Activated naive CD8-positive, alpha-beta T cell treated with anti-CD3 and anti-CD28 coated beads, Interleukin-2, amount 10 ng/mL, durations not matched to agents 7 days and 5 days (primary cell): Measurements from ENCODE around the gene HDAC7. TPM values are rescaled to one million over a fixed set of nuclear protein-coding genes. Genes with fewer than 3 reads are reported as not detected.

Experiments used
- ATAC-seq: fragments of 150-1000 bp; cut with Tn5 transposase; one replicate; pipeline ENCODE4 v1.10.0; 2021; ENCODE audit warnings: low read depth, moderate library complexity
- POLR2A ChIA-PET: fragments of 350-600 bp; sonication (Branson Sonifier 250); formaldehyde crosslinking; loops from one replicate; lab custom pipeline; 2021; ENCODE audit warnings: antibody characterized with exemption; lab: Charles Lee
- DNase-seq: peaks from one replicate; pipeline ENCODE4 v3.0.0; 2021
- H3K27ac Mint-ChIP-seq: one replicate; pipeline ENCODE4 v1.8.0; 2022; ENCODE audit warnings: mild to moderate bottlenecking, mixed read lengths
- H3K27me3 Mint-ChIP-seq: one replicate; pipeline ENCODE4 v1.8.0; 2022; ENCODE audit warnings: mild to moderate bottlenecking, moderate library complexity, mixed read lengths
- H3K36me3 Mint-ChIP-seq: one replicate; pipeline ENCODE4 v1.8.0; 2021; ENCODE audit warnings: mild to moderate bottlenecking, mixed read lengths
- H3K4me1 Mint-ChIP-seq: one replicate; pipeline ENCODE4 v1.8.0; 2021; ENCODE audit warnings: mixed read lengths
- H3K4me3 Mint-ChIP-seq: one replicate; pipeline ENCODE4 v1.8.0; 2022; ENCODE audit warnings: mild to moderate bottlenecking, moderate library complexity, mixed read lengths
- H3K9me3 Mint-ChIP-seq: one replicate; pipeline ENCODE4 v1.8.0; 2021; ENCODE audit warnings: mixed read lengths
- total RNA-seq, 2 experiments: library from RNA; stranded (reverse); gene quantifications; one replicate each; pipeline ENCODE4 v1.2.3, GENCODE V29; 2021

Gene HDAC7
- total RNA-seq, 2 experiments from 2014 or later: 200 to 215 TPM

GRCh38 chr12:47790676-47791350 is 28.9 kb downstream of the HDAC7 start:
- no peak for ATAC-seq
- H3K27ac Mint-ChIP-seq: no peak overlapping the region
- no peaks in the 10 kb centered on the region for H3K9me3 Mint-ChIP-seq
- no peak for DNase-seq
- H3K27me3 Mint-ChIP-seq: no peaks in the 10 kb centered on the region
- H3K4me1 Mint-ChIP-seq: peaks cover 3% of the 10 kb centered on the region
- peaks cover 25% of the 10 kb centered on the region for H3K36me3 Mint-ChIP-seq
- H3K4me3 Mint-ChIP-seq: no peak overlapping the region
- POLR2A ChIA-PET: interaction anchor here (0.5 to 1.7 kb wide), 5 partner anchors 15 to 48 kb away, joined by 3 to 5 read pairs (median 4); no protein-coding TSS in a partner anchor

GRCh38 chr12:47789712-47790489 is 29.8 kb downstream of the HDAC7 start:
- H3K9me3 Mint-ChIP-seq: no peaks in the 10 kb centered on the region
- peaks cover 26% of the 10 kb centered on the region for H3K36me3 Mint-ChIP-seq
- DNase-seq: no peak
- POLR2A ChIA-PET: interaction anchor here (1.0 to 1.7 kb wide), 2 partner anchors 20 to 28 kb away, joined by 4 to 5 read pairs; no protein-coding TSS in a partner anchor
- H3K27me3 Mint-ChIP-seq: no peaks in the 10 kb centered on the region
- no peak overlapping the region for H3K4me3 Mint-ChIP-seq
- ATAC-seq: no peak
- no peak overlapping the region for H3K27ac Mint-ChIP-seq
- H3K4me1 Mint-ChIP-seq: peaks cover 3% of the 10 kb centered on the region

- Mint-ChIP-seq H3K36me3 (peaks cover 31% of the 10 kb centered on the region), H3K27ac (no peak overlapping the region), H3K4me1 (peaks cover 3% of the 10 kb centered on the region)
Measured at GRCh38 chr12:47789141-47789540, 30.6 kb downstream of the HDAC7 start.

DNA sequence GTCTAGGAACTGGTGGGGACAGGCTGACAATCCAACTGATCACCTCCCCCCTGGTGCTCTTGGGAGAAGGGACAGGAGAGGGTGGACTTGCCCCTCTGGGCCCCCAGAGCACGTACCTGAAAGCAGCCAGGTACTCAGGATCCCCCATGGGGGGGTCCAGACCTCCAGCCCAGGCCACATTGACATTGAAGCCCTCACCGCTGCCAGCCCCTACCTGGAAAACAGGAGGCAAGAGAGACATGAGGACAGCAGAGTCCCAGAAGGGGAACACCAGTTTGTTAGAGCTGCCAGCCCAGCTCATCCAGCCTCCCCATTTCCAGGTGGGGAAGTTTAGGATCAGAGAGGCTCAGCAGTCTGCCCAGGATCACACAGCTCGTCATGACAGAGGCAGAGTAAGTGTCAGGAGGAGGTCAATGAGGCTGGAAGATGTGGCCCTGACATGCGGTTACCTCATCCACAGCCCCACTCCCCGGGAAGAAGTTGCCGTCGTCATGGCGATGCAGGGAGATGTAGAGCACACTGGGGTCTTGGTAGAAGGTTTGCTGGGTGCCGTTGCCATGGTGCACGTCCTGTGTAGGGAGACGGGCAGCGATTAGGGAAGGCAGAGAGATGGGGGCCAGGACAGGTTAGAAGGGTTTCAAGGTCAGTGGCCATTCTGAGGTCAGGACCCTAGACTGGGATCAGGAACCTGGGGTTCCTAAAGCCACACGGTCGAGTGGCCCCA is 31.9 kb downstream of the HDAC7 start:
- Mint-ChIP-seq H3K4me3 (no peak overlapping the region), H3K4me1 (peaks cover 2% of the 10 kb centered on the region), H3K9me3 (no peaks in the 10 kb centered on the region), H3K36me3 (peaks cover 27% of the 10 kb centered on the region), H3K27me3 (no peaks in the 10 kb centered on the region), H3K27ac (no peak overlapping the region)
- ATAC-seq: no peak
- DNase-seq: no peak
- POLR2A ChIA-PET: interaction anchor here (1.1 kb wide), 1 partner anchor 17 kb away, joined by 4 read pairs; no protein-coding TSS in a partner anchor

More at GRCh38 chr12:47789141-47789540, 30.6 kb downstream of the HDAC7 start:
- Mint-ChIP-seq H3K27me3 (no peaks in the 10 kb centered on the region), H3K4me3 (no peak overlapping the region), H3K9me3 (no peaks in the 10 kb centered on the region)
- DNase-seq (no peak), ATAC-seq (no peak)
- POLR2A ChIA-PET: interaction anchor here (1.1 kb wide), 1 partner anchor 15 kb away, joined by 4 read pairs; no protein-coding TSS in a partner anchor

DNA sequence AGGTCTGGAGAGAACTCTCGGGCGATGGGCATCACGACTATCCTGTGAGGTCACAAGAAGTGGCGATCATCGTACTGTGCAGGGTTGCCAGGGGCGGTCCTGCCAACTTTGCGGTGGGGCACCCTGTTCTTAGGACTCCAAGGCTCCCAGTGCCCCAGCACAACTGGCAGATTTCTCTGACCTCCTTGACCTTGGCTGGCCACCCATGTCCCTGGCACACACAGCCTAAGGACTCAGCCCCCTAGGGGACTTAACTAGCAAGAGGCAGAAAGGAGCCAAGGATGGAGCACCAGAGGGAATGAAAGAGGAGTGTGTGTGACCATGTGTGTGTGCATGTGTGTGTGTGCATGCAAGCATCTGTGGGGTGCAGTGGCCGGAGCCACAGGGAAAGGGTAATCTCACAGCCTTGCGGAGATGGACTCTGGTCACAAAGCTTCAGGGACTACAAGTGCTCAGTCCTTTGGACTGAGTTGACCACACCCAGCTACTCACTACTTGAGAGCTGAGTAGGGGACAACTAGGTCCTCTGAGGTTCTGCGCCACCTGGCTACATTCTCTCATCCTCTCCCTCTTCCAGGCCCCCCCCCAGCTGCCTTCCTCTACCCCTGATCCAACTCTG is 32.9 kb downstream of the HDAC7 start:
- H3K27ac Mint-ChIP-seq: peak overlapping the region; percentile 54
- H3K27me3 Mint-ChIP-seq: no peaks in the 10 kb centered on the region
- ATAC-seq: no peak
- H3K4me1 Mint-ChIP-seq: peaks cover 2% of the 10 kb centered on the region
- peaks cover 24% of the 10 kb centered on the region for H3K36me3 Mint-ChIP-seq
- POLR2A ChIA-PET: interaction anchor here (1.0 to 1.4 kb wide), 3 partner anchors 21 to 44 kb away, joined by 3 to 6 read pairs (median 4); no protein-coding TSS in a partner anchor
- DNase-seq: no peak
- no peaks in the 10 kb centered on the region for H3K9me3 Mint-ChIP-seq
- H3K4me3 Mint-ChIP-seq: no peak overlapping the region

DNA sequence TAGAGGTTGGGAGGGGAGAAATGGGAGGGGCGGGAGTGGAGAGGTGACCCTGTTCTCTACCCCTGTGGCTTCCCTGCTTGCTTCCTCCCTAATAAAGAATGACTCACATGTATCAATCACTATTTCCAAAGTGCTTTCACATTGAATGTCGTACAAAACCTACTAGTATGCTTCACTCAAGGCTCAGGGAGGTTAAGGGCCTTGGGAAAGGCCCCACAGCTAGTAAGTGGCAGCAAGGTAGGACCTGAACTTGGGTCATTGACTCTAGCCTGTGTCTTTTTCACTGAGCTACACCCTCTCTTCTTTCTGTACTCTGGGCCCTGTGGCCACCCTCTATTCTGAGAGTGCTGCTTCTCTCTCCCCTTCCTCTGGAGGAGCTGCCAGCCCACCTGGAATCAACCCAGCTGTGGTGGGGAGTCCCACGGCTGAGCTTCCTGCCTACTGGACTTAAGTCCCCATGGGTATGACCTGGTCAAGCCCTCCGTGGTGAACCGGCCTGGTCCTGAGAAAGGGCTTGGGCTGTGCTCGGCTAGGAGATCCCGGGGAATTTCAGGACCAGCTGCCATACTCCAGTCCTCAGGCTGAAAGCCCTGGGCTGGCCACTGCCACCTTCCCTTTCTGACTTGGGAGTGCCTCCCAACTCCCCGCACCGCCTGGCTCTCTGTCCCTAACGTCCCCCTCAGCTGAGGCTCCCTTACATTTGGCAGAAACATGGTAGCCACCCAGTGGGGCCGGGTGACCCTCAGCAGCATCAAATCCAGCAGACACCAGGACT is 33.6 kb downstream of the HDAC7 start:
- H3K9me3 Mint-ChIP-seq: no peaks in the 10 kb centered on the region
- peaks cover 2% of the 10 kb centered on the region for H3K4me1 Mint-ChIP-seq
- no peaks in the 10 kb centered on the region for H3K27me3 Mint-ChIP-seq
- H3K4me3 Mint-ChIP-seq: no peak overlapping the region
- peaks cover 21% of the 10 kb centered on the region for H3K36me3 Mint-ChIP-seq
- DNase-seq (no peak), ATAC-seq (no peak)
- no peak overlapping the region for H3K27ac Mint-ChIP-seq
- POLR2A ChIA-PET: interaction anchor here (1.0 to 1.4 kb wide), 3 partner anchors 22 to 45 kb away, joined by 3 to 6 read pairs (median 4); no protein-coding TSS in a partner anchor

GRCh38 chr12:47785036-47785886 is 34.4 kb downstream of the HDAC7 start:
- Mint-ChIP-seq H3K36me3 (peaks cover 17% of the 10 kb centered on the region), H3K27me3 (no peaks in the 10 kb centered on the region), H3K4me3 (no peak overlapping the region), H3K4me1 (peaks cover 2% of the 10 kb centered on the region), H3K27ac (no peak overlapping the region), H3K9me3 (no peaks in the 10 kb centered on the region)
- no peak for DNase-seq
- POLR2A ChIA-PET: interaction anchor here (0.5 to 1.4 kb wide), 5 partner anchors 23 to 387 kb away, joined by 3 to 6 read pairs (median 4); no protein-coding TSS in a partner anchor
- ATAC-seq: no peak

DNA sequence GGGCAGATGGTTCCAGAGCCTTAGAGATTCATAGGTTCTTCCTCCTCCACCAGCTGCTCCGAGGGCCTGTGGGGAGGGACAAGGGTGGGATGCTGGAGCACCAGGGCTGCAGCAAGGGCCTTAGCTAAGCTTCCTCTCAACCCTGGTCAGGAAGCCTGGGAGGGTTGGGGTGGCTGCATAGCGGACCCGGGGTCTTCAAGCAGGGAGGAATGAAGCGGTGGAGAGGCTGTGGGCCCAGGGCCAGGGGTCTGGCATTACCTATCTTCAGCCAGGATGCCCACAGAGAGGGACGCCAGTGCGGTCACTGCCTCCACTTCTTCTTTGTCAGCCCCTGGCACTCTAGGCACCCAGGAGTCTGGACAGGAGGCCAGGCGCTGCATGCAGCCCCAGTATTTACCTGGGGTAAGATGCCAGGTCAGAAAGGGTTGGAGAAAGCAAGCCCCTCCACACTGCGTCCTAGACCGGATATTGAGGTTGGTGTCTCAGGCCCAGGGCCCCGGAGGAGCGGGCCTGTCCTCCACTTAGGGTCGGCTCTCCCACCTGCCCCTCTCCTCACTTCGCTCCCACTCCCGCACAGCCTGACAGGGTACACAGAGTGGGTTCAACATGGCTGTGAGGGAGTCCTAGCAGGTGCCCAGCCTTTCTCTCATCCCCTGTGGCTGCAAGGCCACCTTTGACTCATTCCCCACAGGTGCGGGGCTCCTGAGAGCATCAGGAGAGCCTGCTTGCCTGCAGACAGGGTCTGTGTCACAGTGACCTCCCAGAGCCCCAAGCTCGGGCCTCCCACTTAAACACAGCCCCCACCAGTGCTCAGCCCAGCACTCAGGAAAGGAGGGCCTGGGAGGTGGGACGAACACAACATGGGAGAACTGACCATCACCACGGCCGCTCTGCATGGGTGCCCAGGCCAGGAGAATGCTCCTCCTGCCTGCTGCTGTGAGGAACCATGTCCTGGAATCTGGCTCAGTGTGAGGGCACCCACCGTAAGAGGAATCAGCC is 35.6 kb downstream of the HDAC7 start:
- no peak for DNase-seq
- POLR2A ChIA-PET: interaction anchor here (1.4 kb wide), 1 partner anchor 49 kb away, joined by 3 read pairs; no protein-coding TSS in a partner anchor
- Mint-ChIP-seq H3K9me3 (no peaks in the 10 kb centered on the region), H3K4me3 (no peak overlapping the region), H3K36me3 (peaks cover 14% of the 10 kb centered on the region), H3K27me3 (no peaks in the 10 kb centered on the region), H3K4me1 (peaks cover 5% of the 10 kb centered on the region), H3K27ac (no peak overlapping the region)
- no peak for ATAC-seq

DNA sequence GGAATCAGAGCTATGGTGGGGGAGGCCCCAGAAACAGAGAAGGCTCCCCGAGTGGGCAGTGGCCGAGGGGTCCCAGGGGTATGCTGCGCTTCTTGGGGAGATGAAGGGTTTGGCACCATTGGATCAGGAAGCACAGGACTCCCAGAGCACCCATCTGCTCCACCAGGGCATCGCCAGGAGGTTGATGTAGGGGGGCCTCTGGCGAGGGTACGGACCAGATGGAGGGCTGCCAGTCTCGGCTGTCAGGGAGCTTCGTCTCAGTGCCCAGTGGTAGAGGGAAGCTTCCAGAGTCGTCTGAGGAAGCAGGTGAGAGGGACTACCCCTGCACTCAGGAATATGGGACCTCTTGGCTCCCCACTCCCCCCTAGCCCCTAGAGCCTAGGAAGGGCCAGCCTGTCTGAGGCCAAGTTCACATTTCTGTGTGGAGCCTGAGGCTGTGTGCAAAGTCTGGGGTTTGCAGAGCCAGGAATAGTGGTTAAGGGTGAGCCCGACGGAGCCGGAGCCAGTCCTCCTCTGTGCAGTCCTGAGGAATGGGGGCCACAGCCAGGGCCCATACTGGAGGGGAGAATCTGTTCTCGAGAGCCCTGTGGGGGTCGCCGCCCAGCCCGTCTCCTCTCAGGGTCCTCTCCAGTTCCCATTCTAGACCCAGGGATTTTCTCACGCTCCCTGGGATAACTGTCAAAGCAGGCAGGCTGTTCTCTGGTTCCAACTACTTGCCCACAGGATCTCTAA is 36.5 kb downstream of the HDAC7 start:
- ATAC-seq: no peak
- POLR2A ChIA-PET: interaction anchor here (1.4 kb wide), 1 partner anchor 50 kb away, joined by 3 read pairs; no protein-coding TSS in a partner anchor
- peak overlapping the region; percentile 83 for H3K27ac Mint-ChIP-seq
- H3K9me3 Mint-ChIP-seq: no peaks in the 10 kb centered on the region
- H3K27me3 Mint-ChIP-seq: no peaks in the 10 kb centered on the region
- H3K36me3 Mint-ChIP-seq: peaks cover 13% of the 10 kb centered on the region
- no peak overlapping the region for H3K4me3 Mint-ChIP-seq
- DNase-seq: no peak
- peaks cover 8% of the 10 kb centered on the region for H3K4me1 Mint-ChIP-seq

- POLR2A ChIA-PET: interaction anchor here (1.3 kb wide), 1 partner anchor 30 kb away, joined by 4 read pairs; no protein-coding TSS in a partner anchor
- H3K27ac Mint-ChIP-seq: peak overlapping the region; percentile 83
- ATAC-seq (no peak), DNase-seq (no peak)
- H3K27me3 Mint-ChIP-seq: no peaks in the 10 kb centered on the region
- peaks cover 9% of the 10 kb centered on the region for H3K36me3 Mint-ChIP-seq
- H3K9me3 Mint-ChIP-seq: no peaks in the 10 kb centered on the region
- no peak overlapping the region for H3K4me3 Mint-ChIP-seq
- H3K4me1 Mint-ChIP-seq: peaks cover 14% of the 10 kb centered on the region
Measured at GRCh38 chr12:47782372-47782770, 37.3 kb downstream of the HDAC7 start.
